ENCODE data around the gene SERTAD3.
"Not testable (repeated sequence)": the region's sequence is repeated elsewhere in the genome, so short reads cannot be mapped to it uniquely, and the experiment has no call there.

SERTAD3 gene

GRCh38 chr19:40457953-40458596 lies 13.9 kb upstream of the SERTAD3 start:
- DNase-seq, result no peak

- DNase-seq, result no peak
Measured at GRCh38 chr19:40457048-40457447, 12.9 kb upstream of the SERTAD3 start.

- DNase-seq, result not testable (repeated sequence)
Measured at GRCh38 chr19:40453943-40454342, 9.8 kb upstream of the SERTAD3 start.

- no peak for DNase-seq
Measured at GRCh38 chr19:40453151-40453735, 9.1 kb upstream of the SERTAD3 start.

GRCh38 chr19:40452016-40452415 lies 7.9 kb upstream of the SERTAD3 start:
- no peak for DNase-seq

GRCh38 chr19:40450664-40451063 lies 6.5 kb upstream of the SERTAD3 start:
- no peak for DNase-seq

- DNase-seq, result no peak
Measured at GRCh38 chr19:40449506-40449905, 5.4 kb upstream of the SERTAD3 start.

GRCh38 chr19:40446263-40446784 lies 2.2 kb upstream of the SERTAD3 start:
- DNase-seq, result no peak

- no peak for DNase-seq
Measured at GRCh38 chr19:40445780-40446262, 1.7 kb upstream of the SERTAD3 start.

- DNase-seq, result no peak
Measured at GRCh38 chr19:40444825-40445312, 734 bp upstream of the SERTAD3 start.

- peak; percentile 99 for DNase-seq
Measured at GRCh38 chr19:40443131-40443999, 770 bp downstream of the SERTAD3 start.

- no peak for DNase-seq
Measured at GRCh38 chr19:40442328-40443130, 1.6 kb downstream of the SERTAD3 start.

GRCh38 chr19:40441719-40442253 lies 2.3 kb downstream of the SERTAD3 start:
- DNase-seq, result no peak

- no peak for DNase-seq
Measured at GRCh38 chr19:40438284-40438683, 5.9 kb downstream of the SERTAD3 start.

GRCh38 chr19:40433391-40434216 lies 10.5 kb downstream of the SERTAD3 start:
- DNase-seq, result peak; percentile 50

- not testable (repeated sequence) for DNase-seq
Measured at GRCh38 chr19:40432760-40433159, 11.4 kb downstream of the SERTAD3 start.

- DNase-seq, result no peak
Measured at GRCh38 chr19:40431698-40432097, 12.4 kb downstream of the SERTAD3 start.

- not testable (repeated sequence) for DNase-seq
Measured at GRCh38 chr19:40430242-40430641, 13.9 kb downstream of the SERTAD3 start.

GRCh38 chr19:40428197-40428596 lies 15.9 kb downstream of the SERTAD3 start:
- not testable (repeated sequence) for DNase-seq

- peak; percentile 100 for DNase-seq
Measured at GRCh38 chr19:40425450-40426287, 18.5 kb downstream of the SERTAD3 start, which contains the start of gene SERTAD1. TSS of gene SERTAD1 (minus strand) at chr19:40425992. CDS start at chr19:40423546, 2,446 bp downstream.

Data from stimulated activated CD4-positive, alpha-beta T cell treated with anti-CD3 and anti-CD28 coated beads, Interleukin-4, amount 100 ng/mL, for 1 hour (primary cell).